OCI-LY3 (cell line): ENCODE results near the gene BCAR3.

Experiments
- CTCF ChIP-seq: fragments of 200-600, 300-600 bp; sonication (generic); IDR thresholded peaks from 2 replicates; pipeline ENCODE4 v1.5.1; 2014; ENCODE audit warnings: antibody characterized with exemption, low read length, low read depth
- EZH2phosphoT487 ChIP-seq: fragments of 200-600 bp; shearing (Covaris generic); IDR thresholded peaks from 2 replicates; pipeline ENCODE4 v1.6.1; 2018; ENCODE audit warnings: antibody characterized with exemption, mixed run types, low read depth

DNA sequence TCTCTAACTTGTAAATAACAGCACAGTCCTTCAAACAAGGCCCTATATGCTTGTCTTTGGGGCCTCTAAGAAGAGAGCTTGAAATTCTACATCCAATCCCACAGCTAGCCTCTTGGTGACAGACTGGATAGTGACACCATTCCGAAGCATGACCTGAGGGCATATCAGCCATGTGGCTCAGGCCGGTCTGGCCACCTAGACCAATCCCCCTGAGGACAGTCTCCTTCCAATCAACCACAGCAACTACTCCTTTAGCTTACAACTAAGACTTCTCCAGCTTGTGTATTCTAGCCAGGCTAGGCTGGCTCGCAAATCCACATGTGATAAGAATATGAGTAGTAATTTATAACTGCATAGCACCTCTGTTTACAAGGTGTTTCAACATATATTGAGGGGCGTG, 14.0 kb downstream of the BCAR3 start:
- TF ChIP-seq CTCF = no peak
- no peak for TF ChIP-seq EZH2phosphoT487
